HL-60/S4 treated with retinoic acid at 250 ng/mL for 4 days and 3 days (cell line): ENCODE results near the gene ATXN1.

ENCODE experiments used
- in situ Hi-C: fragments of 300-500 bp; cut with MboI; formaldehyde crosslinking; loops from 2 replicates; pipeline ENCODE4 v1.7.0; 2022; ENCODE audit warnings: low sequenced_read_pairs

ATXN1 gene

GRCh38 chr6:16493112-16493511 is 268.1 kb downstream of the ATXN1 start:
- in situ Hi-C loops = no loop called here

GRCh38 chr6:16491666-16492313 is 269.5 kb downstream of the ATXN1 start:
- in situ Hi-C loops = no loop called here

- in situ Hi-C loops = no loop called here
These were observed 270.6 kb downstream of the ATXN1 start for GRCh38 chr6:16490616-16491015.

GRCh38 chr6:16488813-16489212 is 272.4 kb downstream of the ATXN1 start:
- in situ Hi-C loops = no loop called here

GRCh38 chr6:16487996-16488674 is 273.1 kb downstream of the ATXN1 start:
- in situ Hi-C loops = no loop called here

- in situ Hi-C loops = no loop called here
These were observed 274.6 kb downstream of the ATXN1 start for GRCh38 chr6:16486661-16487060.

- in situ Hi-C loops = no loop called here
These were observed 277.9 kb downstream of the ATXN1 start for GRCh38 chr6:16483315-16483875.

GRCh38 chr6:16482702-16483314 is 278.5 kb downstream of the ATXN1 start:
- in situ Hi-C loops = no loop called here

- in situ Hi-C loops = no loop called here
These were observed 279.4 kb downstream of the ATXN1 start for GRCh38 chr6:16481697-16482399.

- in situ Hi-C loops = no loop called here
These were observed 280.3 kb downstream of the ATXN1 start for GRCh38 chr6:16480763-16481560.

- in situ Hi-C loops = no loop called here
These were observed 283.7 kb downstream of the ATXN1 start for GRCh38 chr6:16477367-16478149.

- in situ Hi-C loops = no loop called here
These were observed 284.4 kb downstream of the ATXN1 start for GRCh38 chr6:16476861-16477260.

- in situ Hi-C loops = no loop called here
These were observed 285.8 kb downstream of the ATXN1 start for GRCh38 chr6:16475494-16475781.

- in situ Hi-C loops = no loop called here
These were observed 286.3 kb downstream of the ATXN1 start for GRCh38 chr6:16474772-16475493.

- in situ Hi-C loops = no loop called here
These were observed 287.1 kb downstream of the ATXN1 start for GRCh38 chr6:16473908-16474771.

GRCh38 chr6:16473184-16473907 is 287.9 kb downstream of the ATXN1 start:
- in situ Hi-C loops = no loop called here

GRCh38 chr6:16472349-16473069 is 288.8 kb downstream of the ATXN1 start:
- in situ Hi-C loops = no loop called here
